GM21576 (cell line): ENCODE measurements around the gene SETD7.
A peak's percentile ranks its signal among the peaks of the same experiment; 100 is the strongest.
"Not testable (repeated sequence)": the region's sequence is repeated elsewhere in the genome, so short reads cannot be mapped to it uniquely, and the experiment has no call there.

Source experiments
- ATAC-seq: cut with Tn5 transposase; IDR thresholded peaks from one replicate; pipeline ENCODE4 v1.9.1; 2021; ENCODE audit warnings: mild to moderate bottlenecking, moderate library complexity; ENCODE audit not compliant: unreplicated experiment

SETD7 gene

DNA sequence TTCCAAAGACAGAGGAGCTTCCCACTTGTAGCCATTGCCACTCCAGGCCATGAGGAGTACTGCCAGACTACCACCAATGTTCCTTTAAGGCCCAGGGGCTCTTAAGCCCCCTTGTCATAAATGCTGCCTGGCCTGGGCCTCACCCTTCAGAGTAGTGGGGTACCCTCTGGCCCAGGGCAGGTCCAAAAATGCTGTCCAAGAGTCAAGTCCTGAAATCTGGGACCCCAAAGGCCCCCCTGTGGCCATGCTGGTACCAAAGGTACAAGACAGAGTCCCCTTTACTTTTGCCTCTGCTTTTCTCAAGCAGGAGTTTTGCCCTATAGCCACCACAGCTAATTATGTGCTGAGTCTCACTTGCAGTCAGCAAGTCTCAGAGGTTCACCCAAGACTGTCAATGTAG lies 85.7 kb downstream of the SETD7 start:
- no peak for ATAC-seq

DNA sequence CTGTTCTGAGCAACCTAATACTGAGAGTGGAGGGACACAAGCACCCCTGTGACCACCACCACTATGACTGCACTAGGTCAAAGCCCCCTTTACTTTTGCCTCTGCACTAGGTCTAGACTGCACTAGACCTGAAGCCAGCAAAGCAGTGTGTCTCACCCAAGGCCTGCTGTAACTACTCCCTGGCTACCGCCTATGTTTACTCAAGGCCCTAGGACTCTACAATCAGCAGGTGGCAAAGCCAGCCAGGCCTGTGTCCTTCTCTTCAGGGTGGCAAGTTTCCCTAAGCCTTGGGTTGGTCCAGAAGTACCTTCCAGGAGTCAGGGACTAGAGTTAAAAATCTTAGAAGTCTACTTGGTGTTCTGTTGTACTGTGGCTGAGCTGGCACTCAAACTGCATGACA lies 86.2 kb downstream of the SETD7 start:
- ATAC-seq, result no peak

DNA sequence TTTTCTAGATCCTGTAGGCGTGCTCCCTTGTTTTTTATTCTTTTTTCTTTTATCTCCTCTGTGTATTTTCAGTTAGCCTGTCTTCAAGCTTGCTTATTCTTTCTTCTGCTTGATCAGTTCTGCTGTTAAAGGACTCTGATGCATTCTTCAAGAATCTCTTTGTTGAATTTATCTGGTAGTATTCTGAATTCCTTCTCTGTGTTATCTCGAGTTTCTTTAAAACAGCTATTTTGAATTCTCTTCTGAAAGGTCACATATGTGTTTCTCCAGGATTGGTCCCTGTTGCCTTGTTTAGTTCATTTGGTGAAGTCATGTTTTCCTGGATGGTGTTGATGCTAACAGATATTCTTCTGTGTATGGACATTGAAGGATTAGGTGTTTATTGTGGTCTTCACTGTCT lies 86.8 kb downstream of the SETD7 start:
- ATAC-seq, result no peak

DNA sequence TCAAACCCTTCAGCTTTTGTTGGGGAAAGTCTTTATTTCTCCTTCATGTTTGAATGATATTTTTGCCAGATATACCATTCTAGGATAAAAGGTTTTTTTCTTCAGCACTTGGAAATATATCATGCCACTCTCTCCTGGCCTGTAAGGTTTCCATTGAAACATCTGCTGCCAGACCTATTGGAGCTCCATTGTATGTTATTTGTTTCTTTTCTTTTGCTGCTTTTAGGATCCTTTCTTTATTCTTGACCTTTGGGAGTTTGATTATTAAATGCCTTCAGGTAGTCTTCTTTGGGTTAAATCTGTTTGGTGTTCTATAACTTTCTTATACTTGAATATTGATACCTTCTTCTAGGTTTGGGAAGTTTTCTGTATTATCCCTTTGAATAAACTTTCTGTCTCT lies 87.3 kb downstream of the SETD7 start:
- not testable (repeated sequence) for ATAC-seq

DNA sequence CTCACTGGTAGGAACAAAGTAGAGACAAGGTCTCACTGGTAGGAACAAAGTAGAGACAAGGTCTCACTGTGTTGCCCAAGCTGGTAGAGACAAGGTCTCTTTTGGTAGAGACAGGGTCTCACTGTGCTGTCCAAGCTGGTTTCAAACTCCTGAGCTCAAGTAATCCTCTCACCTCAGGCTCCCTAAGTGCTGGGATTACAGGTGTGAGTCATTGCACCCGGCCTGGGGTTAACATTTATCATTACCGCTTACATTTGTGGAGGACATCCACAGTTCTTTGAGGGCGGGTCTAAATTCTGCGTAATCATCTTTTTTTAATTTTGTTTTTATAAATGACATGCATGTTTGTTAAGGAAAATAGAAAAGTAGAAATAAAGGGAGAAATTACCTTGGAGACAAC lies 90.1 kb downstream of the SETD7 start:
- no peak for ATAC-seq

DNA sequence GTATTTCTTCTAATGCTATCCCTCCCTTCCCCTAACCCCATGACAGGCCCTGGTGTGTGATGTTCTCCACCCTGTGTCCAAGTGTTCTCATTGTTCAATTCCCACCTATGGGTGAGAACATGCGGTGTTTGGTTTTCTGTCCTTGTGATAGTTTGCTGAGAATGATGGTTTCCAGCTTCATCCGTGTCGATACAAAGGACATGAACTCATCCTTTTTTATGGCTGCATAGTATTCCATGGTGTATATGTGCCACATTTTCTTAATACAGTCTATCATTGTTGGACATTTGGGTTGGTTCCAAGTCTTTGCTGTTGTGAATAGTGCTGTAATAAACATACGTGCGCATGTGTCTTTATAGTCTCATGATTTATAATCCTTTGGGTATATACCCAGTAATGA lies 91.5 kb downstream of the SETD7 start:
- ATAC-seq, result not testable (repeated sequence)

DNA sequence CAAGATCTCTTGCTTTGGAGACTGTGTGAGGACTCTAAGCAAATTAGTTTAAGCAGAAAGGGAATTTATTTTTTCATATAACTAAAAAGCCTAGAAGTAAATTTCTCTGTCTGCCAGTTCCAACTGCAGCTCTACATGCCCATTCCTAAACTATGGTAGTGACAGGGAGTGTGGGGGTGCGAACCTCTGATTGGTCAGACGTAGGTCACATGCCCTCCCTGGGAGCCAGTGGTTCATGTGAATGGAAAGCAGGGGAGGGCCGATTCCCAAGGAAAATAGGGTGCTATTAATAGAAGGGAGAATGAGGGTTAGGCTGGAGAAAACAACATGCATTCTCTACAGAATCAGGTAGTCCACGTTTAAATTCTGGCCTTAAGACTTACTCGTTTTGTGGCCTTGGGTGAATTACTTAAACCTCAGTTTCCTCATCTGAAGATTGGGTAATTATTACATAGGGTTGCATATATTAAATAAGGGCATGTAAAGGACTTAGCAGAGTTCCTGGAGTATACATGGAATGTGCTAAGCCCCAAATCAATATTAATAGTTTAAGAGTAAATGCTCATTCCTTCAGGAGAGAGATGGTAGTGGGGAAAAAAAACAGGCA lies 94.9 kb downstream of the SETD7 start:
- ATAC-seq, result no peak

DNA sequence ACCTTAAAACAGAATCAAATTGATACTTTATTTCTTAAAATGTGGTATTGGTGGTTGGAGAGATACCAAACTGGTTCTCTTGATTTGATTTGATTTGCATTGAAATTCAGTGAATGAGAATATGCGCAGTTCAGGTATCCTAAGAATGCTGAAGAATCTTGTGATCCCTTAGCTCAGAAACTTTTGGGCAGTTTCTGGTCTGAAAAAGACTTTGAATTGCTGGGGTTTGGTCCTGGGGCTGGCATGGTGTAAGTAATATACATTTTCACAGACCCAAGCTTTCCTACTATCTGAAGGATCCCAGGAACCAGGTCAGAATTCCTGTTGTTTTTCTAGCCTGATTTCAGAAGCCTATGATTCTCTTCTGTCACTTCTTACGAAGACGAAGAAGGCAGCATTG lies 95.5 kb downstream of the SETD7 start:
- ATAC-seq, result no peak

DNA sequence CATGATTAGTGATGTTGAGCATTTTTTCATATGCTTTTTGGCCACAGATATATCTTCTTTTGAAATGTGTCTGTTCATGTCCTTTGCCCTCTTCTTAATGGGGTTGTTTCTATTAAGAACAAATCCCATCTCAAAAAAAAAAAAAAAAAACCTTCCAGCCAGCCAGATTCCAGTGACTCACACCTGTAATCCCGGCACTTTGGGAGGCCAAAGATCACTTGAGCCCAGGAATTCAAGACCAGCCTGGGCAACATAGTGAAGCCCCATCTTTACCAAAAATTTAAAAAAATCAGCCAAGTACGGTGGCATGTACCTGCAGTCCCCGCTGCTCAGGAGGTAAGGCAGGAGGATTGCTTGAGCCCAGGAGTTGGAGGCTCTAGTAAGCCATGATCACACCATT lies 97.0 kb downstream of the SETD7 start:
- no peak for ATAC-seq

DNA sequence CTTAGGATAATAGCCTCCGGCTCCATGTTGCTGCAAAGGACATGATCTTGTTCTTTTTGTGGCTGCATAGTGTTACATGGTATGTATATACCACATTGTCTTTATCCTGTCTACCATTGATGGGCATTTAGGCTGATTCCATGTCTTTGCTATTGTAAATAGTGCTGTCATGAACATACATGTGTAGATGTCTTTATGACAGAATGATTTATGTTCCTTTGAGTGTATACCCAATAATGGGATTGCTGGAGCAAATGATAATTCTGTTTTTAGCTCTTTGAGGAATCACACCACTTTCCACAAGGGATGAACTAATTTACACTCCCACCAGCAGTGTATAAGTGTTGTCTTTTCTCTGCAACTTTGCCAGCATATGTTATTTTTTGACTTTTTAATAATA lies 97.5 kb downstream of the SETD7 start:
- no peak for ATAC-seq

DNA sequence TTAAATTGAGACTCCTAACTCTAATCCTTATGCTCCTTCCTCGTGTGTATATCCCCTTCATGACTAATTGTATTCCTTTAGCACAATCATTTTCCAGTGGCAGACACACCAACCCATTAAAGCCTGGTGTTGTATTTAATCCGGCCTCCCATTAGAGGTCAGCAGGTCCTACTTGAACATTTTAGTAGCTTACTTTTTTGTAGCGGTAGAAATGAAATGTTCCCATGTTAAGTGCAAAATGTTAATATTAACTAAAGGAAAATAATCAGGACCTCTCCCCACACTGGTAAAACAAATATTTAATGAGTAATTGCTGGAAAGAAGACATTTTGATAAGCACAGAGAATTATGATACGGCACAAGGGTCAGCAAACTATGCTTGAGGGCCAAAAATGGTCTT lies 98.7 kb downstream of the SETD7 start:
- ATAC-seq, result no peak

DNA sequence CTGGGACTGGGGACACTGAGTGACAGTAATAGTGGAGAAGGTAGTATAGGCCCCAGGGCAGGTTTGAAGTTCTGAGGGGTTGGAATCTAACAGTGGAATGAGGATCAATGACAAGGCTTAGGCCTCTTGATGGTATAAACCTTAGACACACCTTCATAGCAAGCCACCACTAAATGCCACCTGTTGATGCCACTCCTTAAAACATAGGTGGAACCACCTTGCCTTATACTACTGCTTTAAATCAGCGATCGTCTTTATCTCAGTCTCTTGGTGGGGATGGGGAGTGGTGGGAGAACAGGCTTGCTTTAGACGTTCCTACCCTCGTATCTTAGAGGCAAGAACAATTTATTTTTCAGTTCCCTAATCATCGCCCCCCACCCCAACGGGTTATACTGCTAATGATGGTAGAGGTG lies 100.9 kb downstream of the SETD7 start:
- no peak for ATAC-seq

DNA sequence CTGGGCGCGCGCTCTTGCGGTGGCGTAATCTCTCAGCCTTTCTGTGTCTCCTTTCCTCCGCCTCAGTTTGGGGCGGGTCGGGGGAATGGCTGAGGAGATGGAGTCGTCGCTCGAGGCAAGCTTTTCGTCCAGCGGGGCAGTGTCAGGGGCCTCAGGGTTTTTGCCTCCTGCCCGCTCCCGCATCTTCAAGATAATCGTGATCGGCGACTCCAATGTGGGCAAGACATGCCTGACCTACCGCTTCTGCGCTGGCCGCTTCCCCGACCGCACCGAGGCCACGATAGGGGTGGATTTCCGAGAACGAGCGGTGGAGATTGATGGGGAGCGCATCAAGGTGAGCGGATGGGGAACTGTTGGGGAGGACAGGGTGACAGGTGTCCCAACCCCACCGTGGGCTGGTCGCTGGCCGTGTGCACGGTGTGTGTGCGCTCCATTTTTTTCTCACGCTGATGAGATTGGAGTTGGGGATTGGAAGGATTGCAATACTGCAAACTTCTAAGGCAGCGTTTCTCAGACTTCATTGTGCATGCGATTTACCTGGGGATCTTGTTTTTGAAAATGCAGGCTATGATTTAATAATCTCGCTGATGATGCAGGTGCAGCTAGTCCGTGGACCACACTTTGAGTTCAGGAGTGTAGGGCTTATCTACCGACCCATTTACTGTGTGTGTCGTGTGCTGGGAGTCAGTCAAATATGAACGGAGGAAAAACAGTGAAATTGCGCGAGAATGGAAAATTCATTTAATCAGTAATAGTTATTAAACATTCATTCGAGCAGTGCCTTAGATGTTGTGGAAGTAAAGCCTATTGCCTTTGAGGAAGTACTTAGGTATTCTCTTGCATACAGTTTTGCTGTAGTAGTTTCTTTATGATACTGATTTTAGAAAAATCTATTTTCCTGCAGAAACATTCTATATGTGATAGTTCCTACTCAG lies 101.6 kb downstream of the SETD7 start, which contains the start of gene RAB33B:
Gene RAB33B (plus strand): TSS at position 11 of the 935 bp plus-strand sequence. CDS start 75 bp downstream, at position 86.
- peak; percentile 4 for ATAC-seq

DNA sequence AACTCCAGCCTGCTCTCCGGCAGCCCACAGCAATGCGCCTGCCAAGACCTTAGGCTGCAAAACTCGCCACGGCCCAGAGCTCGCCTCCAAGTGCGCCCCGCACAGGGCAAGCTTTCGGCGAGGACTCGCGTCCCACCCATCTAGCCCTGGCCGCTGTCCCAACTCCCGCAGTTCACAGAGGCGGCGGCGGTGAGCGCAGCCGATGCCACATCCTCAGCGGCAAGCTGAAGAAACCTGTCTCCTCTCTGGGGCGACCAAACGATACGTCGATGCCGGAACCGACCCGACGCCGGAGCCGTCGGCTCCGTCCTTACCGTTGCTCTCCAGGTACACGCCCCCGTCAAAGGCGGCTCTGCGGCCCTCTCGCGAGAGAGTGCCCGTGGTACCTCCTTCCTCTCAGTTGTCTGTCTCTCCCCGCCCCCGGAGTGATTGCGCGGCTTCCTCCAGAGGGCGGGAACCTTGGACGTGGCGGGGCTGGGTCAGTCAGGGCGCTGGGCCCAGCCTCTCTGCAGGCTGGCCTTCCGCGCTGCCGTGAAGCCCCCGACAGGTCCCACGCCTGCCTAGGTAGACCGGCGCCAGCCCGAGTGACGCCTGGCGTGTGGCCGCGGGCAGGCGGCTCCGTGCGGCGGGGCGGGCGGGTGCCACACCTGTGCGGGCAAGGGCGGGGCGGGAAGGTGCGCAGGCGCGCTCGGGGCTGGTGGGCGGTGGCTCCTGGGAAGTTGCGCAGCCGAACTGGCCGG lies 102.5 kb downstream of the SETD7 start:
- peak; percentile 88 for ATAC-seq

DNA sequence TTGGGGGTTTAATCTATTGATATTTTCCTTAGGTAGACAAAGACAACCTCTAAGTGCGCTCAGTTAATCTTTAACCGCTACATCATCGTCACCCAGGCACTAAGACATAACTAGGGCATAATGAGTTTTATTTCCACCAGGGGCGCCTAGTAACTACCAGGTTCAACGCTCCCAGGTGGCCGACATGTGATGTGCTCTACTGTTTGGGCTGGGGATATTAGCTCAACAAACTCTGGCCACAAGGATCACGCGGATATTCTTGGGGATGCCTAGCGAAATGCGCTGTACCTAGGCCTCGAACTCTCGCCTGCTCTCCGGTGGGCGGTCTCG lies 103.0 kb downstream of the SETD7 start:
- ATAC-seq, result peak; percentile 53

DNA sequence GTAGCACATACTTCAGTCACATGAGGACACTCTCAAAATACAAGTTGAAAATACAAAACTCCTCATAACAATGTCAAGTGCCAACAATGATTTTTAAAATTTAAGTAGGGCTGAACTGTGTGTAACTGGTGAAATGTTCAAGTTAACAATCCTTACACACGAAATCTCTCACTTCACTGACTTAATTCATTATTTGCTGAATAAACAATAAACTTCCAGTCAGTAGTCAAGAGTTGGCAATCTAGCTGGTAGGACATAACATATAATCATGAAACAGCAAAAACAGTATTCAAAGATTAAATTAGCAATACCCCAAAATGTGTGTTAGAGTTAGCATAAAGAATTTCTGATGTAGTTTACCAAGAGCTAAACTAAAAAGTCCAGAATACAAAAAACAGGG lies 104.0 kb downstream of the SETD7 start:
- no peak for ATAC-seq

DNA sequence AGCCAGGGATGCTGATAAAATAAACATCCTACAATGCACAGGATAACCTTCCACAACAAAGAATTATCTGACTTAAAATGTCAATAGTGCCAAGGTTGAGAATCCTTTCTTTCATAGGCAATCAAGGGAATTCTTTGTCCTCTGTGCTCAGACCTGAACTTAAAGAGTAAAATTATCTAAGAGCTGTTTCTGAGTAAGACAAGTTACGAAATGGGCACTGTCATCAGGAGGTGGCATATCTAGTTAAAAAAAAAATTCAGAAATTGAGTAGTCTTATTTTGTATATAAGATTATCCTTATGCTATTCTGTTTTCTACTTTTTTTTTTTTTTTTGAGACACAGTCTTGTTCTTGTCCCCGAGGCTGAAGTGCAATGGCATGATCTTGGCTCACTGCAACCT lies 105.4 kb downstream of the SETD7 start:
- ATAC-seq, result no peak

DNA sequence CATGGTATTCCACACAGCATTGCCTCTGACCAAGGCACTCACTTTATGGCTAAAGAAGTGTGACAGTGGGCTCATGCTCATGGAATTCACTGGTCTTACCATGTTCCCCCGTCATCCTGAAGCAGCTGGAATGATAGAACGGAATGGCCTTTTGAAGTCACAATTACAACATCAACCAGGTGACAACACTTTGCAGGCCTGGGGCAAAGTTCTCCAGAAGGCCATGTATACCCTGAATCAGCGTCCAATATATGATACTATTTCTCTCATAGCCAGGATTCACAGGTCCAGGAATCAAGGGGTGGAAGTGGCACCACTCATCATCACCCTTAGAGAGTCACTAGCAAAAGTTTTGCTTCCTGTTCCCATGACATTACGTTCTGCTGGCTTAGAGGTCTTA lies 108.9 kb downstream of the SETD7 start:
- not testable (repeated sequence) for ATAC-seq
